ENCODE measurements around the gene ANKH.

GRCh38 chr5:14895301-14895700 is 23.7 kb upstream of the ANKH start:
- TF ChIP-seq RAD21 (conservative IDR thresholded peaks at IDR 0.05 in 1 of 2, IDR thresholded peaks at IDR 0.05 in 1 of 2) (no peak), CTCF (IDR thresholded peaks at IDR 0.05) (no peak), CEBPB (IDR thresholded peaks at IDR 0.05) (no peak), ESRRA (IDR thresholded peaks at IDR 0.05; ENCODE audit: borderline replicate concordance, low read length) (no peak), NR3C1 (IDR thresholded peaks at IDR 0.05) (no peak), SMC3 (IDR thresholded peaks at IDR 0.05) (no peak), HMGXB4 (CRISPR knock-in tag; IDR thresholded peaks at IDR 0.05; ENCODE audit: borderline replicate concordance) (no peak), JUN (IDR thresholded peaks at IDR 0.05) (no peak), MYC (IDR thresholded peaks at IDR 0.05; ENCODE audit: borderline replicate concordance, low read length) (no peak), POLR2A (IDR thresholded peaks at IDR 0.05; ENCODE audit: low read length) (no peak), HDAC2 (IDR thresholded peaks at IDR 0.05) (no peak), ZC3H11A (IDR thresholded peaks at IDR 0.05) (no peak), EP300 (IDR thresholded peaks at IDR 0.05) (no peak), RFX5 (IDR thresholded peaks at IDR 0.05) (no peak)
